Ishikawa (cell line): Measurements from ENCODE around the gene EFHD2.

Experiments
- CEBPB ChIP-seq: IDR thresholded peaks from 2 replicates; pipeline ENCODE4 v1.6.1; 2012
- CREB1 ChIP-seq: IDR thresholded peaks from 2 replicates; pipeline ENCODE4 v1.6.1; 2012; ENCODE audit warnings: low read depth
- EGR1 ChIP-seq: IDR thresholded peaks from 2 replicates; pipeline ENCODE4 v1.6.1; 2012
- EP300 ChIP-seq: IDR thresholded peaks from 2 replicates; pipeline ENCODE4 v1.6.1; 2012; ENCODE audit warnings: borderline replicate concordance
- FOXM1 ChIP-seq: IDR thresholded peaks from 2 replicates; pipeline ENCODE4 v1.6.1; 2012; ENCODE audit warnings: low read depth, borderline replicate concordance
- NFIC ChIP-seq: IDR thresholded peaks from 2 replicates; pipeline ENCODE4 v1.6.1; 2012
- RAD21 ChIP-seq: IDR thresholded peaks from 2 replicates; pipeline ENCODE4 v1.6.1; 2012; ENCODE audit warnings: low read depth
- REST ChIP-seq: IDR thresholded peaks from 2 replicates; pipeline ENCODE4 v1.6.1; 2012; ENCODE audit warnings: low read depth, mild to moderate bottlenecking
- TAF1 ChIP-seq: IDR thresholded peaks from 2 replicates; pipeline ENCODE4 v1.6.1; 2012; ENCODE audit warnings: low read depth, mild to moderate bottlenecking
- TCF12 ChIP-seq: IDR thresholded peaks from 2 replicates; pipeline ENCODE4 v1.6.1; 2012; ENCODE audit warnings: low read depth
- TEAD4 ChIP-seq: IDR thresholded peaks from 2 replicates; pipeline ENCODE4 v1.6.1; 2012
- YY1 ChIP-seq: IDR thresholded peaks from 2 replicates; pipeline ENCODE4 v1.6.1; 2012; ENCODE audit warnings: low read depth
- ZBTB7A ChIP-seq: IDR thresholded peaks from 2 replicates; pipeline ENCODE4 v1.6.1; 2012; ENCODE audit warnings: low read depth
- TF ChIP-seq, protein P1 (sequence below): IDR thresholded peaks from 2 replicates; pipeline ENCODE4 v1.6.1; 2012
- TF ChIP-seq, protein P2 (sequence below): IDR thresholded peaks from 2 replicates; pipeline ENCODE4 v1.6.1; 2012

The EFHD2 gene

DNA sequence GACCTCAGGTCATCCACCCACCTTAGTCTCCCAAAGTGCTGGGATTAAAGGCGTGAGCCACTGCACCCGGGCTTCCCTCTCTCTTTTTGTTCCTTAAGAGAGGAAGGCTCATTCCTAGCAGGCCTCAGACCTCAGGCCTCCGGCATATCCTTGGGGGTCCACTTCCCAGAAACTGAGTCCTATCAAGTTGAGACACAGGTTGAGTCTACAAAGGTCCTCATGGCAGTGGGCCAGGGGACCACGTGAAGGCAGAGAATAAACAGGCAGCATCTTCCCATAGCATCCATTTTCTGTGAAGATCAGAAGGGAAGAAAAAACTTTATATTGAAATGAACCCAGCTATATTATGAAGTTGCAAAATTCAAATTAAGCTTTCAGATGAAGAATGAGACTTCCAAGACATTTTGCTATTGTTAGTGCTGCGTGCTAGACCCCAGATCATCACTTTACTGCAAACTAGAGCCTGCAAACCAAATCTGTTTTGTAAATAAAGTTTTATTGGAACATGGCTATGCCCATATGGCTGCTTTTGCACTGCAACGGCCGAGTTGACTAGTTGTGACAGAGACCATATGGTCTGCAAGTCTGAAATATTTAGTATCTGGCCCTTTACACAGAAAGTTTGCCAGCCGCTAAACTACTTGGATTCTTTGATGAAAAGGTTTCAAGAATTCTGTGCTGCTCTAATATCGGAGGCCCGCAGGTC, 43.3 kb downstream of the EFHD2 start:
- TF ChIP-seq FOXM1 (no peak), YY1 (no peak), TAF1 (no peak)
- TF ChIP-seq, protein P1, sequence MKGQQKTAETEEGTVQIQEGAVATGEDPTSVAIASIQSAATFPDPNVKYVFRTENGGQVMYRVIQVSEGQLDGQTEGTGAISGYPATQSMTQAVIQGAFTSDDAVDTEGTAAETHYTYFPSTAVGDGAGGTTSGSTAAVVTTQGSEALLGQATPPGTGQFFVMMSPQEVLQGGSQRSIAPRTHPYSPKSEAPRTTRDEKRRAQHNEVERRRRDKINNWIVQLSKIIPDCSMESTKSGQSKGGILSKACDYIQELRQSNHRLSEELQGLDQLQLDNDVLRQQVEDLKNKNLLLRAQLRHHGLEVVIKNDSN, result no peak

DNA sequence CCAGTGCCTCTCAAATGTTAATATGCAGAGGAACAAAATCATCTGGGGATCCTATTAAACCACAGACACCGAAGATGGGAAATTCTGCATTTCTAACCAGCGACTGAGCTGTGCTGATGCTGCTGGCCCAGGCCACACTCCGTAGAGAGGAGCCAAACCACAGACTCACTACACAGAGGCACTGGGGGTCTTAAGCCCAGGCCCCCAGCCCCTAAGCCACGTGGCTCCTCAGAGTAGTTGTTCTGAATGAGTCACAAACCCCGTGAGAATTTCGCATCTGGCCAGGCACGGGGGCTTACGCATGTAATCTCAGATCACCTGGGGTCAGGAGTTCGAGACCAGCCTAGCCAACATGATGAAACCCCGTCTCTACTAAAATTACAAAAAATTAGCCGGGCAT, 44.0 kb downstream of the EFHD2 start:
- no peak for TF ChIP-seq FOXM1
- TF ChIP-seq, protein P2, sequence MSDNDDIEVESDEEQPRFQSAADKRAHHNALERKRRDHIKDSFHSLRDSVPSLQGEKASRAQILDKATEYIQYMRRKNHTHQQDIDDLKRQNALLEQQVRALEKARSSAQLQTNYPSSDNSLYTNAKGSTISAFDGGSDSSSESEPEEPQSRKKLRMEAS, result no peak
- no peak for TF ChIP-seq NFIC
- TF ChIP-seq YY1, result no peak
- no peak for TF ChIP-seq EGR1
- TF ChIP-seq TAF1, result no peak
- TF ChIP-seq TCF12, result no peak
- no peak for TF ChIP-seq ZBTB7A
- TF ChIP-seq EP300, result no peak
- no peak for TF ChIP-seq CREB1
- TF ChIP-seq REST, result no peak
- no peak for TF ChIP-seq CEBPB
- TF ChIP-seq, protein P1, result no peak
- TF ChIP-seq RAD21, result no peak

DNA sequence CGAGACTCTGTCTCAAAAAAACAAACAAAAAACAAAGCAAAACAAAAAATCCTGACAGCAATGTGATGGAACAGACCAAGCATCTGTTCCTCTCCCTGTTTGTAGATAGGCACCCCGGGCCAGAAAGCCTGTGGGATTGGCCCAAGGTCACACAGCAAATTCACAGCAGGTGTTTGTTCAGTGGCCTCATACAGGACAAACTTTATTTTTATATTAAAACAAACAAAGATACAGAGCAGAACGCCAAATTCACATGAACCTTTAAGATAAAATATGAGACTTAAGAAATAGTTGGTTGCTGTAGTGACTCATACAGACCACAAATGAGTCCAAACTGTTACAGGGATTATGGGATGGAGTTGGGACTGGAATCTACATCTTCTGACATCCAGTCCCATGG, 44.6 kb downstream of the EFHD2 start:
- TF ChIP-seq REST (no peak), ZBTB7A (no peak), YY1 (no peak), TAF1 (no peak), CREB1 (no peak), EP300 (no peak)
- TF ChIP-seq, protein P2, result no peak
- TF ChIP-seq, protein P1, result no peak

GRCh38 chr1:15455522-15455921, 45.8 kb downstream of the EFHD2 start:
- no peak for TF ChIP-seq ZBTB7A
- TF ChIP-seq TCF12, result no peak
- no peak for TF ChIP-seq REST
- TF ChIP-seq CEBPB, result no peak
- no peak for TF ChIP-seq CREB1
- TF ChIP-seq, protein P1, result no peak
- no peak for TF ChIP-seq FOXM1
- TF ChIP-seq RAD21, result no peak
- TF ChIP-seq, protein P2, result no peak
- TF ChIP-seq EP300, result no peak
- no peak for TF ChIP-seq TEAD4
